Sigmoid colon (tissue), 4 donors: ENCODE data around the gene UBR3.

ENCODE experiments used
- CTCF ChIP-seq, 4 experiments: fragments of 450-650 bp in 3 of 4; fragments of 200-600 bp in 1 of 4; IDR thresholded peaks; one replicate each; pipeline ENCODE4 v1.5.1; 2016 to 2019; ENCODE audit warnings: antibody characterized with exemption in 4 of 4, mild to moderate bottlenecking in 3 of 4, moderate library complexity in 2 of 4
- EP300 ChIP-seq, 4 donors: sonication (generic); formaldehyde crosslinking; IDR thresholded peaks; one replicate each; pipeline ENCODE4 v1.6.1; 2017; ENCODE audit warnings: antibody characterized with exemption in 4 of 4
- POLR2A ChIP-seq, 2 donors: fragments of 450-650 bp; IDR thresholded peaks; one replicate each; pipeline ENCODE4 v1.6.1; 2016; ENCODE audit warnings: antibody characterized with exemption in 2 of 2, mild to moderate bottlenecking in 2 of 2, moderate library complexity in 2 of 2
- POLR2AphosphoS5 ChIP-seq, 4 donors: sonication (generic); formaldehyde crosslinking; IDR thresholded peaks; one replicate each; pipeline ENCODE4 v1.6.1; 2017; ENCODE audit warnings: antibody characterized with exemption in 4 of 4

DNA sequence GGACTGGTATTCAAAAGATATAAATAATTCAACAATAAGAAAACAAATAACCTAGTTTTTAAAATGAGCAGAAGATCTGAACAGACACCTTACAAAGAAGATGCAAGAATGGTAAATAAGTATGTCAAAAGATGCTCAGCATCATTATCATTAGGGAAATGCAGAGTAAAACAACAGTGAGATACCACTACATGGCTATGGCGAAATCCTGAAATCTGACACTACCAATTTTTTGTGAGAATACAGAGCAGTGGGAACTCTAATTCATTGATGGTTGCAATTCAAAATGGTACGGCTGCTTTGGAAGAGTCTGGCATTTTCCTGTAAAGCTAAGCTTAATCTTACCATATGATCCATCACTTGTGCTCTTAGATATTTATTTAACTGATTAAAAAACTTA, 151.8 kb downstream of the UBR3 start:
- TF ChIP-seq CTCF (IDR thresholded peaks at IDR 0.05) (no peak), POLR2AphosphoS5 (IDR thresholded peaks at IDR 0.05) (no peak), POLR2A (IDR thresholded peaks at IDR 0.05) (no peak), EP300 (IDR thresholded peaks at IDR 0.05) (no peak)
